ENCODE data around the gene GAS2L2.

The GAS2L2 gene

DNA sequence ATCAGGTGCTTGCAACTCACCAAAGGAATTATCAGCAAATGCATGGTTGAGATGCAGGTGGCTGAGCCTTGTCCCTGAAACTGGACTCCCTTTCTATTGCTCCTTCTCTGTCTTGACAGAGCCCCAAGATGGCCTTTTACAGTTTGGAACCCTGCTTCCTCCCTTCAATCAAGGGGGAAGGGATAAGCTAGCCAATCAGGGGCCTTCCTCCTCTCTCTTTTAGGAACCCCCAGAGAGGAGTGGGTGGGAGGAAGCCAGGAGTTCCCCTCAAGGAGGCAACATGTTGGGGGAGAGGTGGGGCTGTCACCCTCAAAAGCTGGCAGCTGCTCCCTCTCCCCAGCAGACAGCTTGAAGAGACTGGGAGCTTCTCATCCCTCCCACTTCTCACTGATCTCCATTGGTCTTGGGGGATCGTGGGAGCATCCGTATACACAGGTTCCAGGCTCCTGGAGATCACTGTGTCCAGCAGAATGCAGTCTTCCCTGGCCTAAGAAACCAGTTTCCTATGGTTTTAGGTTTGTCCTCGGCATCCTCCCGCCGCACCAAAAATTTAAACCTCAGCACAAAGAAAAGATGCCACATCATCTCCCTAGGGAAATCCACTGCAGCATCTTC is 14.4 kb downstream of the GAS2L2 start:
- no peak for DNase-seq
- no peaks in the 10 kb centered on the region for H3K9me3 ChIP-seq (ENCODE audit: severe bottlenecking)
- H3K36me3 ChIP-seq: no peaks in the 10 kb centered on the region
- no peak overlapping the region for H3K27ac ChIP-seq
- H3K4me3 ChIP-seq (ENCODE audit: low read depth, low read length): no peak overlapping the region
- TF ChIP-seq, protein P1, sequence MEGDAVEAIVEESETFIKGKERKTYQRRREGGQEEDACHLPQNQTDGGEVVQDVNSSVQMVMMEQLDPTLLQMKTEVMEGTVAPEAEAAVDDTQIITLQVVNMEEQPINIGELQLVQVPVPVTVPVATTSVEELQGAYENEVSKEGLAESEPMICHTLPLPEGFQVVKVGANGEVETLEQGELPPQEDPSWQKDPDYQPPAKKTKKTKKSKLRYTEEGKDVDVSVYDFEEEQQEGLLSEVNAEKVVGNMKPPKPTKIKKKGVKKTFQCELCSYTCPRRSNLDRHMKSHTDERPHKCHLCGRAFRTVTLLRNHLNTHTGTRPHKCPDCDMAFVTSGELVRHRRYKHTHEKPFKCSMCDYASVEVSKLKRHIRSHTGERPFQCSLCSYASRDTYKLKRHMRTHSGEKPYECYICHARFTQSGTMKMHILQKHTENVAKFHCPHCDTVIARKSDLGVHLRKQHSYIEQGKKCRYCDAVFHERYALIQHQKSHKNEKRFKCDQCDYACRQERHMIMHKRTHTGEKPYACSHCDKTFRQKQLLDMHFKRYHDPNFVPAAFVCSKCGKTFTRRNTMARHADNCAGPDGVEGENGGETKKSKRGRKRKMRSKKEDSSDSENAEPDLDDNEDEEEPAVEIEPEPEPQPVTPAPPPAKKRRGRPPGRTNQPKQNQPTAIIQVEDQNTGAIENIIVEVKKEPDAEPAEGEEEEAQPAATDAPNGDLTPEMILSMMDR (IDR thresholded peaks at IDR 0.05; ENCODE audit: low read depth, low read length): no peak
- peaks cover 3% of the 10 kb centered on the region for H3K27me3 ChIP-seq (ENCODE audit: insufficient read depth, low read depth, severe bottlenecking)

DNA sequence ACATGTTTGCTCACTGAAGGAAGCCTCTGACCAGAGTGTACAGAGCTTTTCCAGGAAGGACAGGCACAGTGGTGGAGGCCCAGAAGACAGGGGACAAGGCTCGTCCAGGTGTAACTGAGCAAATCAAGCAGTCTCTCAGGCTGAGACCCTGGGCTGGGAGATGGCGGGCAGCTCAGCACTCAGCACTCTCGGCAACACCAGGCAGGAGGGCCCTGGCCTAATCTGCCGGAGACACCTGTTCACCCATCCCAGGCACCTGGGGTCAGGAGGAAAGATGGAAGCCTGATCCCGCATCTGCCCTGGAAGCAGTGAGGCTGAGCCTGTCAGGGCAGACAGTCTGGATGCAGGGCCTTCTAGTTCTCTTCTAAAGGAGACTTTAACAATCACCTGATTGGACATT is 16.8 kb downstream of the GAS2L2 start:
- Histone ChIP-seq H3K9me3 (ENCODE audit: severe bottlenecking) (no peaks in the 10 kb centered on the region), H3K27me3 (ENCODE audit: insufficient read depth, low read depth, severe bottlenecking) (no peaks in the 10 kb centered on the region), H3K27ac (no peak overlapping the region), H3K36me3 (no peaks in the 10 kb centered on the region), H3K4me3 (ENCODE audit: low read depth, low read length) (no peak overlapping the region)
- peak; percentile 65 for DNase-seq
- TF ChIP-seq, protein P1 (IDR thresholded peaks at IDR 0.05; ENCODE audit: low read depth, low read length): no peak

- Histone ChIP-seq H3K36me3 (no peaks in the 10 kb centered on the region), H3K27me3 (ENCODE audit: insufficient read depth, low read depth, severe bottlenecking) (no peaks in the 10 kb centered on the region), H3K4me3 (ENCODE audit: low read depth, low read length) (no peak overlapping the region), H3K9me3 (ENCODE audit: severe bottlenecking) (no peaks in the 10 kb centered on the region), H3K27ac (no peak overlapping the region)
- DNase-seq: no peak
- TF ChIP-seq, protein P1 (IDR thresholded peaks at IDR 0.05; ENCODE audit: low read depth, low read length): no peak
Measured at GRCh38 chr17:35735036-35735805, 17.8 kb downstream of the GAS2L2 start.

GRCh38 chr17:35734396-35734795 is 18.6 kb downstream of the GAS2L2 start:
- H3K27ac ChIP-seq: no peak overlapping the region
- no peaks in the 10 kb centered on the region for H3K27me3 ChIP-seq (ENCODE audit: insufficient read depth, low read depth, severe bottlenecking)
- DNase-seq: no peak
- TF ChIP-seq, protein P1 (IDR thresholded peaks at IDR 0.05; ENCODE audit: low read depth, low read length): no peak
- H3K9me3 ChIP-seq (ENCODE audit: severe bottlenecking): no peaks in the 10 kb centered on the region
- no peak overlapping the region for H3K4me3 ChIP-seq (ENCODE audit: low read depth, low read length)
- H3K36me3 ChIP-seq: no peaks in the 10 kb centered on the region

GRCh38 chr17:35733366-35733765 is 19.7 kb downstream of the GAS2L2 start:
- no peaks in the 10 kb centered on the region for H3K27me3 ChIP-seq (ENCODE audit: insufficient read depth, low read depth, severe bottlenecking)
- H3K27ac ChIP-seq: no peak overlapping the region
- H3K36me3 ChIP-seq: no peaks in the 10 kb centered on the region
- TF ChIP-seq, protein P1 (IDR thresholded peaks at IDR 0.05; ENCODE audit: low read depth, low read length): no peak
- no peaks in the 10 kb centered on the region for H3K9me3 ChIP-seq (ENCODE audit: severe bottlenecking)
- no peak for DNase-seq
- H3K4me3 ChIP-seq (ENCODE audit: low read depth, low read length): no peak overlapping the region

All from WERI-Rb-1 (cell line).